ENCODE measurements around the gene CTBP2. TPM values are rescaled to one million over a fixed set of nuclear protein-coding genes. Genes with fewer than 3 reads are reported as not detected.
"Not testable (repeated sequence)": the region's sequence is repeated elsewhere in the genome, so short reads cannot be mapped to it uniquely, and the experiment has no call there.

The CTBP2 gene
- total RNA-seq, 1 experiment from 2014 or later: 88.7 TPM

DNA sequence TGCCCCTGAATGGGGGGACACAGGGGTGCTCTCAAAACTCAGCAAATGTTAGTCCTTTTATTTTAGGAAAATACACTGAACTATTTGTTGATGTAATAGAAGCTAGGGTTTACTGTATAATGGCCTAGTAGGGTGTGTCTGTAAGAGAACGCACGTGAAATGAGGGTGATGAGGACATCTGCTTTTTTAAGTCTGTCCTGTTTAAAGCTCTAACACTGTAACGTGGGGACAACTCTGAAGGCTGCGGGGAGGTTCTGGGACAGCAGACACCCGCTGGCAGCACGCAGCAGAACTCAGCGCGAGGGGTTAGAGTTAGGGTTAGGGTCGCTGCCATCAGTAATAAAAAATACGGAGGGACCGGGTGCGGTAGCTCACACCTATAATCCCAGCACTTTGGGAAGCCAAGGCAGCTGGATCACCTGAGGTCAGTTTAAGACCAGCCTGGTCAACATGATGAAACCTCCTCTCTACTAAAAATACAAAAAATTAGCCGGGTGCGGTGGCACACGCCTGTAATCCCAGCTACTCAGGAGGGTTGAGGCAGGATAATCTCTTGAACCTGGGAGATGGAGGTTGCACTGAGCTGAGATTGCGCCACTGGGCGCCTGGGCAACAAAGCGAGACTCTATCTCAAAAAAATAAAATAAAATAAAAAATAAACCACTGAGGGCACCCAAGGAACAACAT lies 98.0 kb downstream of the CTBP2 start:
- H3K27me3 ChIP-seq: no peaks in the 10 kb centered on the region
- H3K4me3 ChIP-seq: no peak overlapping the region
- DNase-seq: no peak
- H3K36me3 ChIP-seq: peaks cover 59% of the 10 kb centered on the region
- H3K9me3 ChIP-seq: peaks cover 5% of the 10 kb centered on the region; the same call in 1 of the 2 replicates

GRCh38 chr10:125061557-125062226 lies 98.7 kb downstream of the CTBP2 start:
- no peaks in the 10 kb centered on the region for H3K27me3 ChIP-seq
- peaks cover 60% of the 10 kb centered on the region for H3K36me3 ChIP-seq
- H3K9me3 ChIP-seq: peaks cover 5% of the 10 kb centered on the region; the same call in 1 of the 2 replicates
- no peak for DNase-seq
- no peak overlapping the region for H3K4me3 ChIP-seq

DNA sequence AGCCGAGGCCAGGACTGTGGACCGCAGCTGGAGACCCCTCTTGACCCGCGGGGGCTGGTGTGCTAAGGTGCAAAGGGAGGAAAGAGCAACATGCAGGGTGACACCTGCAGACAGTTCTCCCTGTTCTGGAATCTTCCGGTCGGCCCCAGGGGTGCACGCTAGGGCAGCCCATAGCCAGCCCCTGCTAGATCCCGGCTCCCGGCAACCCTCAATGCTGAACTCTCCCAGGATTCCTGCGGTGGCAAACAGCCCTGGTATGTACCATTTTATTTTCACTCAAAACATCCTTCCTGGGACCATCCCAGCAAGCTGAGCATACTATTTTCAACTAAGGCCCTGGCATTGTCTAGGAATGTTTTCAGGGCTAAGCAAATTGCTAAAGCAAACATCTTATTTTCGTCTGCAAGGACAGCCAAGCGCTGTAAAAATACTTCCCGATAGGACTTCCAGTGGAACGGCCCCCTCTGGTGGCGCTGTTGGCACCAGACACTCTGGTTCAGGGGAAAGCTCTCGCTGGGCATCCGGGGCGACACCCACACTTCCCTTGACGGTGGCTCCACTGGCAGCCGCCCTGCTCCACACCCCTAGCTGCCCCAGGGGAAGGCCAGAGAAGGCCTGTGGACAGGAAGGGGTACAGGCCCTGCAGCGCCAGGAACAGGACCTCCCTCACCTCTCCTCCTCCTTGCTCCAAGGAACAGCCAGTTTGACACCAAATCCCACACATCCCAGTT lies 99.4 kb downstream of the CTBP2 start:
- Histone ChIP-seq H3K9me3 (peaks cover 5% of the 10 kb centered on the region; the same call in 1 of the 2 replicates), H3K36me3 (peaks cover 66% of the 10 kb centered on the region), H3K4me3 (no peak overlapping the region), H3K27me3 (no peaks in the 10 kb centered on the region)
- peak; percentile 46 for DNase-seq

GRCh38 chr10:125060482-125060825 lies 99.9 kb downstream of the CTBP2 start:
- DNase-seq: no peak
- H3K9me3 ChIP-seq: peaks cover 5% of the 10 kb centered on the region; the same call in 1 of the 2 replicates
- H3K27me3 ChIP-seq: no peaks in the 10 kb centered on the region
- peaks cover 63% of the 10 kb centered on the region for H3K36me3 ChIP-seq
- H3K4me3 ChIP-seq: no peak overlapping the region

DNA sequence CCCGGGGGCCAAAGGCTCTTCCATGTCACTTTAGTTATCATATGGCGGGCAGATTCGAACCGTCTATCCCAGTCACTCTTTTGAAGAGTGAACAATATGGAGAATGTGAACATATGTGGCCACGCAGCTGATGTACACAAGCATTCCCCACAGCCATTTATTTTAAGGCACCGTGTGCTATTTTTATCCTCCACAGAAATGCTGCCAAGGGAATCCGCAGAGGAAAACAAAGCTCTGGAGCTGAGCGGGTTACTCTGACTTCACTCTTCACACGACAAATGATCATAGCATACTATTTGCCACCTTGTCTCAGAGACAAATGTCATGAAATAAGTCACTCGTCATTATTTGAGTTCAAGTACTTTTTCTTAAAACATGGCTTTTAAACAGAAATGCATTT lies 100.3 kb downstream of the CTBP2 start:
- Histone ChIP-seq H3K36me3 (peaks cover 64% of the 10 kb centered on the region), H3K4me3 (no peak overlapping the region), H3K27me3 (no peaks in the 10 kb centered on the region), H3K9me3 (peaks cover 5% of the 10 kb centered on the region; the same call in 1 of the 2 replicates)
- DNase-seq: no peak

- not testable (repeated sequence) for H3K4me3 ChIP-seq, H3K27me3 ChIP-seq, DNase-seq, H3K9me3 ChIP-seq
- H3K36me3 ChIP-seq: peaks cover 63% of the 10 kb centered on the region
These were observed 101.0 kb downstream of the CTBP2 start for GRCh38 chr10:125059348-125059747.

- peaks cover 54% of the 10 kb centered on the region for H3K36me3 ChIP-seq
- H3K4me3 ChIP-seq: no peak overlapping the region
- no peaks in the 10 kb centered on the region for H3K27me3 ChIP-seq
- peaks cover 5% of the 10 kb centered on the region; the same call in 1 of the 2 replicates for H3K9me3 ChIP-seq
- DNase-seq: peak; percentile 71
These were observed 103.0 kb downstream of the CTBP2 start for GRCh38 chr10:125057158-125058001.

DNA sequence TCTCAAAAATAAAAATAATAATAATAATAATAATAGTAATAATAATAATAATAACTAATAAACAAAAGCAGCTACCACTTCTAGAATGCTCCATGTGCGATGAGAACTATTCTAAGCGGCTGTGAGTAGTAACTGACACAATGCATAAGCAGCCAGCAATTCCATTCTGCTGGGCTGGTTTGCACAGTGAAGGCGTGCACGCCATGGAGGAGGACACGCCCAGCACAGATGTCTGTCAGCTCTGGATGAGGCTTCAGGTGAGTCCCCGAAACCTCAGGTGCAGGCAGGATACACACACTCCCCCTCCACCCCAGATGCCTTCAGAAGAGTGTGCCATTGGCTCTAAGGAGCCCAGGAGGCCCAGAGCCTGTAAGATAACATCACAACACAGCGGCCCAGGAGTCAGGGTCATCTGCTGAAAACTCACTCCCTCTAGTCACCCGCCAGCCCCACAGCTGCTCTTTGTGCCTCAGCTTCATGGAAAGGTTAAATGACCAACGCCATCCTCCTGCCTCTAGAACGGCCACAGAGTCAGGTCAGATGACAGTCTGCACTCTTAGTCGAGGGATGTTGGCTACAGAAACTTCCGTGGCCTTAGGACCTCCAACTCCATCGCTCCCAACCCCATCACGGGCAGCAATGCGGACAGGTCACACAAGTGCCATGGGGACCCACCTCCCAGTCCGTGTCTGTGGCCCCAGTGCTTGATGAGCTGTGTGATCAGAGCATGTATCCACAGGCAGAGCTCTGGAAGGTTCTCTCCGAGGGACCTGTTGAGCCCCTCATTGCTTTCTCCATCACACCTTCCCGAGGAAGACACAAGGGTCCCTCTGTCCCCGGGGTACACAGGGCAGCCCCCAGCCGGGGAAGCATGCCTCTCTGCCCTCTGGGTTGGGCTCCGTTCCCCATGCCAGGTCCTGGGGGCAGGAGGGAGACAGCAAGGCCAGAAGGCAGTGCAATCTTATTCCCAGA lies 103.9 kb downstream of the CTBP2 start:
- Histone ChIP-seq H3K4me3 (no peak overlapping the region), H3K27me3 (no peaks in the 10 kb centered on the region), H3K36me3 (peaks cover 47% of the 10 kb centered on the region), H3K9me3 (peaks cover 5% of the 10 kb centered on the region; the same call in 1 of the 2 replicates)
- no peak for DNase-seq

GRCh38 chr10:125055446-125055845 lies 104.9 kb downstream of the CTBP2 start:
- H3K27me3 ChIP-seq: no peaks in the 10 kb centered on the region
- no peak overlapping the region for H3K4me3 ChIP-seq
- H3K36me3 ChIP-seq: peaks cover 37% of the 10 kb centered on the region
- DNase-seq: no peak
- peaks cover 1% of the 10 kb centered on the region; the same call in 1 of the 2 replicates for H3K9me3 ChIP-seq

DNA sequence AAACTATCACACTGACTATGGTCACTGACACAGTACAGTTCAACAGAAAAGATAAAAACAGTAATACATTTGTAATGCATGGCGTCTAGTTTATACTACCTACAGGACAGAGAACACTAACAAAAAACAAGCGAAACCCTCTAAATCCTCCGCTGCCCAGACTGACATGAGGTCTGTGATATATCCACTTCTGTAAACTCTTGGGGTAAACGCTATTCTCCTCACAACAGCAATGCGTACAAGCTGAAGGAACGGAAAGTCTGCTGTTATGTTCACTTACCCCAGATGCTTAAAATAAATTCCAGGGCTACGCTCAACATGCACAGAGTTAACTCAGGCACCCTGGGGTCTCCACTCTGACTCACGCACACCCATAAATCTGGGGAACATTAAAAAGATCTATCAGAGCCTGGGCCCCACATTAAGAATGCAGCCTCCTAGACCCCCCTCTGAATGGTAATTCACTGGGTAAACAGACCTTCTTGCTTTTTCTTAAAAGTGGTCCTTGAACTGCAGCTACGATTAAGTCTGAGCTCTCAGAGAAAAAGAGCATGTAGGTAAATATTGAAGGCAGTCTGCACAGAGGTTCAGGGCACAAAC lies 105.6 kb downstream of the CTBP2 start:
- H3K4me3 ChIP-seq: no peak overlapping the region
- no peak for DNase-seq
- H3K27me3 ChIP-seq: no peaks in the 10 kb centered on the region
- H3K9me3 ChIP-seq: no peaks in the 10 kb centered on the region
- peaks cover 30% of the 10 kb centered on the region for H3K36me3 ChIP-seq

DNA sequence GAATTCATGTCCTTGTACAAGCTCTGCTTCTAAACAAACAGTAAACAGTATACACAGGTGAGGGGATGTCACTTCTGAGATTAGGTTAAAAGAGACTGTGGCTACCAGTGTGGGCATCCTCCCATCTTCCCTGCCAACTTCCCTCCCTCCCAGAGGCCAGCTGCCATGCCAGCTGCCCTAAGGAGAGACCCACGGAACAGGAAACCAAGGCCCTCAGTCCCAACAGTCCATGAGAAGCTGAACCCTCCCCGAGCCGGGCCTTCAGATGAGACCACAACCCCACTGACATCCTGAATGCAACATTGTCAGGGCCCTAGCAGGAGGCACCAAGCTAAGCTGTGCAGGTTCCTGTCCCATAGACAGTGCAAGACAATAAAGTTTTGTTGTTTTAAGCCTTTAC lies 106.1 kb downstream of the CTBP2 start:
- Histone ChIP-seq H3K9me3 (no peaks in the 10 kb centered on the region), H3K27me3 (no peaks in the 10 kb centered on the region), H3K4me3 (no peak overlapping the region), H3K36me3 (peaks cover 30% of the 10 kb centered on the region)
- DNase-seq: no peak

DNA sequence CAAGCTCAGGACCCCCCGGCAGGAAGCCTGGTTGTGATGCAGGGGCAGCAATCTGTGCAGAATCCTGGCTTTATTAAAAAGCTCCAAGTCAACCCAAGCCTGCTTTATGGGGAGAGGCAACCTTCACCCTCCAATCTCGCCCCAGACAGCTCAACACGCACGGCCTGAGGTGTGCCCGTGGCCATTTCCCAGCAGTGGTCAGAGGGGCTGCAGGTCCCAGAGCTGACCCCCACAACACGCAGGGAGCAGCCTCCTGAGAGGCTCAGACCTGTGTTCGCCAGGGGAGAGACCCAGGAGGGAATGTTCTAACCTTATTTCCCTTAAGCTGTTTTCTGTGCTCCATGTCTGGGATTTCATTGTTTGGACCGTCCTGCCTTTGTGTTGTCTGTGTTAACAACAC lies 108.2 kb downstream of the CTBP2 start:
- Histone ChIP-seq H3K36me3 (peaks cover 22% of the 10 kb centered on the region), H3K9me3 (no peaks in the 10 kb centered on the region), H3K27me3 (no peaks in the 10 kb centered on the region), H3K4me3 (no peak overlapping the region)
- DNase-seq: no peak

GRCh38 chr10:125050383-125050782 lies 110.0 kb downstream of the CTBP2 start:
- no peaks in the 10 kb centered on the region for H3K27me3 ChIP-seq
- no peaks in the 10 kb centered on the region for H3K9me3 ChIP-seq
- peaks cover 13% of the 10 kb centered on the region for H3K36me3 ChIP-seq
- no peak for DNase-seq
- no peak overlapping the region for H3K4me3 ChIP-seq

GRCh38 chr10:125049216-125049881 lies 111.0 kb downstream of the CTBP2 start:
- DNase-seq: no peak
- Histone ChIP-seq H3K27me3 (no peaks in the 10 kb centered on the region), H3K36me3 (peaks cover 6% of the 10 kb centered on the region), H3K9me3 (no peaks in the 10 kb centered on the region), H3K4me3 (no peak overlapping the region)

All from MG63 (cell line).